SKM-1 (cell line): Measurements from ENCODE around the gene FAM241A.
"Not testable (repeated sequence)": the region's sequence is repeated elsewhere in the genome, so short reads cannot be mapped to it uniquely, and the experiment has no call there.

Source experiments
- DNase-seq: peaks from one replicate; lab custom pipeline; 2025; ENCODE audit not compliant: unreplicated experiment; lab: John Stamatoyannopoulos, UW

The FAM241A gene

GRCh38 chr4:112145326-112145789 is at the start of gene FAM241A:
FAM241A (plus strand) TSS chr4:112145454; CDS start chr4:112145581, 127 bp downstream.
- peak; percentile 43 for DNase-seq

GRCh38 chr4:112098841-112099530 is 46.3 kb upstream of the FAM241A start:
- no peak for DNase-seq

GRCh38 chr4:112099701-112100297 is 45.5 kb upstream of the FAM241A start:
- peak; percentile 49 for DNase-seq

DNA sequence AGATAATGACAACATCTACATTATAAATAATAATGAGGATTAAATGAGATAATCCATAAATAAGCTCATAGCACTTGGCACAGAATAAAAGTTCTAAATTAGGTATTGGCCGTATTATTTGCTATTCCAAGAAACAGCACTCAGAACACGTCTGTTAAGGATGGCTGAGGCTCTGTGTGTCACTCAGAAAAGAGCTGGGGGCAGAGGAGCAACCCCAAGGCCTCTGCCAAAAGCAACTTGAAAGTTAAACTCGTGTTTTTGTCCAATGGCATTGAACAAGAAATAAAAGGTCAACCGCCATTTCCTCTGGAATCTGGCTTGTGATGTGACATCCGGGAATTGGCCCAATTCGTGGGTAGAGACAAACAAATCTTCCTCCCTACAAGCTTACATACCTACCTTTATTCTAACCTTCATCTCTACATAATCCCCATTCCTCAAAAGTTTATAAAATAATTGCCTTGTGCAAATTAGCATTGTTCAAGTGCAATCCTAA is 42.3 kb upstream of the FAM241A start:
- no peak for DNase-seq

DNA sequence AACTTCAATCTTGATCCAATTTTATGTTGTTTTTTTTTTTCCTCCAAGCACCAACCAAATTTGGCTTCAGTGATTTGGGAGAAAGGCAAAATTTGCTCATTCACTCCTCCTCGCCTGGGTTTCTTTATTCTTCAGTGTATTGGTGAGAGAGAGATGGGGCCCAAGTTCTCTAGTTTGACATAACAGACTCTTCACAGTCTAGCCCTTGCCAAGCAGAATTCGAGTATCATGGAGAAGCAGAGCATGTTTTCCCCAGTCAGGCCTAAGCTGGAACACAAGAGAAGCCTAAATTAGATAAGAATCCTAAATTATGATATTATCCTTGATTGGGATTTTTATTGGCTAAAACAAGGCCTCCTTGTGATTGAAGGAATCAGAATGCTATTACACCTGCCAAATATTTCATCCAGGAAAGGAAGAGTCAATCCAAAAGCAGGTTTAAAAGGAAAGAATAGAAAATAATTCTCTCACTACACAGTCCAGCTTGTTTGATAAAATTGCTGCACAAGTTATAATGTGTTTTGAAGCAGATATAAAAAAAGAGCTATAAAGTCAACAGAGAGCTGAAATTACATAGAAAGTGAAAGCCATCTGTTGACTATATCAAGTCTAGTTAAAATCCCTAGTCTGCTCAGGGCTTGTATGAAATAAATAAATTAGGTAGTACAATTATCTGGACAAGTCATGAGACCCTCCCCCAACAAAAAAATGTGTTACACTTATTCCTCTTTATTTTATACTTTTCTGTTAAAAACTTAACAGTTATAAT is 39.9 kb upstream of the FAM241A start:
- DNase-seq: no peak

DNA sequence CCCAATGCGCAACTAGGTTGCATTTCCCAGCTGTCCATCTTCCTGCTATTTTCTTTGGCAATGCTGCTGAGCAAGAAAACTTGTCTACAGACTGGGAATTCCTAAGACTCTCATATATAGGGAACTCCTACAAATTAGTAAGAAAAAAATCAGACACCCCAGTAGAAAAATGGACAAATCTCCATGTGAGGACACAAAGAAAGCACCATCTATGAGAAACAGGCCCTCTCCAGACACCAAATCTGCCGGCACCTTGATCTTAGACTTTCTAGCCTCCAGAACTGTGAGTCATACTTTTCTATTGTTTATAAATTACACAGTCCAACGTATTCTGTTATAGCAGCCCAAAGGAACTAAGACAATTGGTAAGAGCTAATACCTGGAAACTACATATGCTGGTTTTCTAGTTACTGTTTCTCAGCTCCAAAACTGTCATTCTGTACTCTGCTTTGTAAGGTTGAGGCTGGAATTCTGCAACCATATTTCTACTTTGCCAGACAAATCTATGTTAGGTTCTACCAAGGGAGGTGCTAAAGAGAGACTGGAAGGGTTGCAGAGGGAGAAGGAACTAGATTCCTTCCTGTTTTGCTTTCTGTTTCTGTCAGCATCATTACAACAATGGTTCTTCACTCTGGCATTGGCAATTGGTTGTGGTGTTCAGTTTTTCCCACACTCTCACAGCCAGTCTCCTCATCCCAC is 35.7 kb upstream of the FAM241A start:
- peak; percentile 15 for DNase-seq

GRCh38 chr4:112110059-112110425 is 35.2 kb upstream of the FAM241A start:
- no peak for DNase-seq

DNA sequence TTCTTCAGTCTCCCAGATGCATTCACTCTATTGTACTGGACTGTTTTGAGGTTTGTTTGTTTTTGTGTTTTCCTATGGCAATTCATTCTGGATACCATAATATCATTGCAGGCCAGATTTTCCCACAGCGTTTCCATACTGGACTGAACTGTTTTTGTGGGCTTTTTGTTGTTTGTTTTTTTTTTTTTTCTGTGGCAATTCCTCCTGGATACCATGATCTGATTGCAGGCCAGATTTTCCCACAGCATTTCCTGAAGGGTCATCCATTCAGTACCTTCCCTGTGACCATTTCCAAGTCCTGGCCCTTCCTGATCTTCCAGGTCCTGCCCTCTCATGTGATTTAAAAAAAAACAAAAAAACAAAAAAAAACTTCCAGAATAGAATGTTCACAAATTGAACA is 33.9 kb upstream of the FAM241A start:
- DNase-seq: no peak

DNA sequence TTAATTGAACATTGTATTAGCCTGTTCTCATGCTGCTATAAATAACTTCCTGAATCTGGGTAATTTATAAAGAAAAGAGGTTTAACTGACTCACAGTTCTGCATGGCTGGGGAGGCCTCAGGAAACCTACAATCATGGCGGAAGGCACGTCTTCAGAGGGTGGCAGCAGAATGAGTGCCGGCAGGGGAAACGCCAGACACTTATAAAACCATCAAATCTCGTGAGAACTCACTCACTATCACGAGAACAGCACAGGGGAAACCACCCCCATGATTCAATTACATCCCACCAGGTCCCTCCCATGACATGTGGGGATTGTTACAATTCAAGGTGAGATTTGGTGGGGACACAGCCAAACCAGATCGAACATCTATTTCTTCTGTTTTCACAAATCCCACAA is 33.2 kb upstream of the FAM241A start:
- DNase-seq: not testable (repeated sequence)

DNA sequence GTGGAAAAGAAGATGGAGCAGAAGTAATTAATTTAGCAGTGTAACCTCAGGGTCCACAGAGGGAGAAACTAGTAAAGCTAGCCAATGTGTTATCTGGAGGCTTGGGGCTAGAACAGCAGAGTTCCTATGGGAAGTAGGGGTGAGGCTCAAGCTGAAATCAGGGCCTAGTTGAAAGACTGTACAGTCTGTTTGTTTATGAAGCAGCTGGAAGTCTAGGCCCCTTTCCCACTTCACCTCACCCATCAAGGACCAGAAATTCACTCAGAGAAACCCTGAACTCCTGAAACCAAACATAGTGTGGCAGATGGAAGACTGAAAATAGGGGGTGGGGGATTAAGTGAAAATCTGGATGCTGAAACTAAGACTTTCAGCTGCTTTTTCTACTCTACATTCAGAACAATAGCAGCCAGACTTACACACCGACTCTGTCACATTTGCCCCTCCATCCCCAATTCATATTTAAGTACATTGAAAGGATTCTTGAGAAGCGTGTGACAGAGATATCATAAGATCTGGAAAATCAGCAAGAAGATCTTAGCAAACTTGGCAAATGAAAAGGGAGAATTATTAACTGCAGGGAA is 32.6 kb upstream of the FAM241A start:
- no peak for DNase-seq

- DNase-seq: no peak
Observed at GRCh38 chr4:112113864-112114263, 31.4 kb upstream of the FAM241A start.

- DNase-seq: no peak
Observed at GRCh38 chr4:112114452-112114851, 30.8 kb upstream of the FAM241A start.

DNA sequence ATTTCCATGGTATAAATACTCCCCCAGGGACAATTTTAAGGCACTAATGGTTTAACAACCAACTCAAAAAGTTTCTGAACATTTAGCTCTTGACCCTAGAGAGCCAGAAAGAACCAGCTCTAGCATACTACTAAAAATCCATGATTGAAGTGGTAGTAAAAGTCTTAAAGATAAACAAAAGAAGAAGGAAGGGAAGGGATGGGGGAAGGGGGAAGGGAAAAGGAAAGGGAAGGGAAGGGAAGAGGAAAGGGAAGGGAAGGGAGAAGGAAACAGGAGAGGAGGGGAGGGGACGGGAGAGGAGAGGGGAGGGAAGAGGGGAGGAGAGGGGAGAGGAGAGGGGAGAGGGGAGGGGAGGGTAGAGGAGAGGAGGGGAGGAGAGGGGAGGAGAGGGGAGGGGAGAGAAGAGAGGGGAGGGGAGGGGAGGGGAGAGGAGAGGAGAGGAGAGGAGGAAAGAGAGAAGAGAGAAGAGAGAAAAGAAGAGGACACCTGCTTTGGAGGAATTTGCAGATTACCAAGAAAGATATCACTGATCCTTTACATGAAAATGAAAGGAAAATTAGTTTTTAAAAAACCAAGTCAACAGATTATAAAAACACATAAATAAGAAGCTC is 26.4 kb upstream of the FAM241A start:
- DNase-seq: no peak

GRCh38 chr4:112119353-112119783 is 25.9 kb upstream of the FAM241A start:
- DNase-seq: no peak

DNA sequence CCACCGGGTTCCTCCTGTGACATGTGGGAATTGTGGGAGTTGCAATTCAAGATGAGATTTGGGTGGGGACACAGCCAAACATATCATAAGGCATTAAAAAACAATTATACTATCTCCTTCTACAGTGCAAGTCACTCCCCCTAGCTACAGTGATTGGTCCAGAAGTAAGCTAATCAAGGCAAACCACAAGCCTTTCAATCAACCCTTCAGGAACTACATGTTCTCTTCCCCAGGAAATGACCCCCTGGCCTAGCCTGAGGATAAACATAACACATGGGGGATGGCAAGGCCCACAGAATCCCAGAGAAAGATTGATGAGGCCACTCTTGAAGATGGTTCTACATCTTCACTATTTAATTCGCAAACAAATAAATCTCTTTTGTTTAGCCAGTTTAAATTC is 25.2 kb upstream of the FAM241A start:
- no peak for DNase-seq

DNA sequence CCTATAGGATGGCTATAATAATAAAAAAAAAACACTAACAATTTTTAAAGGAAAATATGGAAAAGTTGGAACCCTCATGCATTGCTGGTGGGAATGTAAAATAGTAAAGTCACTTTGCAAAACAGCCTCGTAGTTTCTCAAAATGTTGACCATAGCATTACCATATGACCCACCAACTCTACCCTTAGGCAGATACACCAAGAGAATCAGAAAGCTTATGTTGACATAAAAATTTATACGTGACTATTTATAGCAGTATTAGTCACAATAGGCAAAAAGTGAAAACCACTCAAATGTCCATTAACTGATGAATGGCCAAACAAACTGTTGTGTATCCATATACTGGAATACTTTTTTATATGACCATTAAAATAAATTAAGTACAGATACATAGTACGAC is 19.8 kb upstream of the FAM241A start:
- DNase-seq: no peak

GRCh38 chr4:112127048-112127637 is 18.1 kb upstream of the FAM241A start:
- DNase-seq: no peak

DNA sequence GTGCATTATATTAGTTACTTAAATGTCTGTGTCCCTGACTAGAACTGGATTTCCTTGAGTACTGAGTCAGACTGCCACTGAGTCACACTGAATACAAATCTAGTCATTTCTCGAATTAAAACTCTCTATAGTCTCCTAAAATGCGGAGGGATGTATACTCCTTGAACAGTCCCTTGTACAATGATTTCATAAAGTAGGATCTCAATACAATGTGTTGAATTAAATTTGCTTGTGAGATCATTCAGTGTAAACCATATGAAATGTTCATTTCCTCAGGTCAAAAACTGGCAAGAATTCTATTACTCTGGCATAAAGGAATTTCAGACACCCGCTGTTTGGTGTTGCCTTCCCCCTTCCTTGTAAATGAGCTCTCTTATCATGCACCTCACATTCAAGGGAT is 17.5 kb upstream of the FAM241A start:
- DNase-seq: no peak

- DNase-seq: no peak
Observed at GRCh38 chr4:112128452-112128851, 16.8 kb upstream of the FAM241A start.

DNA sequence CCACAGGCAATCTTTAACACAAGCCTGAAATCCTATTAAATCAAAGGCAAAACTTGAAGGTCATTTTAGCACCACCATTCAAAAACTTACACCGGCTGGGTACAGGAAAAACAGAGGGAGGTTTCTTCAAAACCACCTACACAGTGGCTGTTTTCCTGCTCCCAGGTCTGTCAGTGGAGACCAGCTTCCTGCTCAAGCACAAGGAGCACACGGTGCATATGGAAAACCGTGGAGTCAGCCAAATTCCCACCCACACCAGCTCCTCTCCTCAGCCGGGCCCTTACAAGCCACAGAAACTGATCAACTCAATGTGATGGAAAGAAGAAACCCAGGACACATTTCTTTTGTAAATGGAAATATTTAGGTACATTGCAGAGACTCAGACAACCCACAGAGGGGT is 14.3 kb upstream of the FAM241A start:
- DNase-seq: no peak
